B cell (primary cell): ENCODE data around the gene SCFD1. TPM values are rescaled to one million over a fixed set of nuclear protein-coding genes. Genes with fewer than 3 reads are reported as not detected.

Experiments
- ATAC-seq: fragments of 200-7000 bp; cut with Tn5 transposase; one replicate; pipeline ENCODE4 v1.10.0; 2021; ENCODE audit warnings: low read depth, mild to moderate bottlenecking, moderate number of reproducible peaks, moderate library complexity
- CTCF ChIA-PET: fragments of 350-600 bp; sonication (Branson Sonifier 250); formaldehyde crosslinking; loops from one replicate; lab custom pipeline; 2021; ENCODE audit warnings: antibody characterized with exemption, inconsistent platforms; lab: Charles Lee
- POLR2A ChIA-PET: fragments of 350-600 bp; sonication (Branson Sonifier 250); formaldehyde crosslinking; loops from one replicate; lab custom pipeline; 2021; ENCODE audit warnings: antibody characterized with exemption; lab: Charles Lee
- DNase-seq: peaks from one replicate; pipeline ENCODE4 v3.0.0; 2013
- H2AFZ ChIP-seq: 2 replicates; pipeline ENCODE4 v1.6.1; 2012; ENCODE audit warnings: mild to moderate bottlenecking, low read depth, low read length; ENCODE audit not compliant: insufficient read depth, poor library complexity, severe bottlenecking
- H3K27ac ChIP-seq, 2 donors: 1 replicate in 1 of 2; 2 replicates in 1 of 2; pipeline ENCODE4 v1.5.1; 2012 to 2013; ENCODE audit warnings: low read length in 2 of 2, mild to moderate bottlenecking in 2 of 2, moderate library complexity in 1 of 2
- H3K27me3 ChIP-seq, 4 experiments: fragments of 200-600 bp in 1 of 4; sonication (generic) in 1 of 4; replicated peaks in 1 of 4; 1 replicate in 2 of 4; 2 replicates in 2 of 4; pipeline versions ENCODE4 v1.6.1 to v1.7.0; 2013 to 2016; ENCODE audit warnings: low read length in 3 of 4, mild to moderate bottlenecking in 2 of 4, mixed read lengths in 1 of 4, moderate library complexity in 1 of 4; ENCODE audit not compliant: insufficient read depth in 4 of 4, control insufficient read depth in 3 of 4; ENCODE audit errors: control extremely low read depth in 1 of 4
- H3K36me3 ChIP-seq, 2 experiments: replicated peaks in 1 of 2; 1 replicate in 1 of 2; 2 replicates in 1 of 2; pipeline versions ENCODE4 v1.6.1 to v1.7.1; 2013; ENCODE audit warnings: low read length in 1 of 2; ENCODE audit not compliant: insufficient read depth in 2 of 2, control insufficient read depth in 1 of 2; ENCODE audit errors: control extremely low read depth in 1 of 2, extremely low read depth in 1 of 2
- H3K4me1 ChIP-seq, 2 donors: fragments of 200-600 bp in 1 of 2; sonication (generic) in 1 of 2; 1 replicate in 1 of 2; 2 replicates in 1 of 2; pipeline versions ENCODE4 v1.5.1 to v1.6.1; 2013 to 2017; ENCODE audit warnings: low read length in 2 of 2; ENCODE audit not compliant: control insufficient read depth in 2 of 2, insufficient read depth in 2 of 2
- H3K4me2 ChIP-seq: replicated peaks from 2 replicates; pipeline ENCODE3; 2012; ENCODE audit warnings: mild to moderate bottlenecking, low read depth, low read length; ENCODE audit not compliant: poor library complexity, severe bottlenecking
- H3K4me3 ChIP-seq, 5 experiments: fragments of 200-600 bp in 1 of 5; sonication (generic) in 1 of 5; 1 replicate in 3 of 5; 2 replicates in 2 of 5; pipeline versions ENCODE4 v1.5.1 to v1.7.0; 2011 to 2016; ENCODE audit warnings: low read length in 4 of 5, mild to moderate bottlenecking in 4 of 5, low read depth in 2 of 5, control low read depth in 1 of 5, moderate library complexity in 1 of 5; ENCODE audit not compliant: insufficient read depth in 1 of 5; ENCODE audit errors: control extremely low read depth in 1 of 5, extremely low read depth in 1 of 5
- H3K79me2 ChIP-seq: fragments of 200-600 bp; sonication (generic); one replicate; pipeline ENCODE4 v1.6.0; 2016; ENCODE audit warnings: low read length; ENCODE audit not compliant: control insufficient read depth, insufficient read depth
- H3K9ac ChIP-seq: fragments of 200-600 bp; sonication (generic); 2 replicates; pipeline ENCODE4 v1.6.1; 2017; ENCODE audit warnings: mild to moderate bottlenecking, low read length, moderate library complexity
- H3K9me3 ChIP-seq, 3 donors: one replicate each; pipeline versions ENCODE4 v1.6.1 to v1.7.1; 2013; ENCODE audit warnings: low read length in 2 of 3; ENCODE audit not compliant: control insufficient read depth in 2 of 3, insufficient read depth in 1 of 3; ENCODE audit errors: control extremely low read depth in 1 of 3
- H4K20me1 ChIP-seq: 2 replicates; pipeline ENCODE4 v1.6.0; 2012; ENCODE audit warnings: mild to moderate bottlenecking, low read length; ENCODE audit not compliant: insufficient read depth, control insufficient read depth, poor library complexity, severe bottlenecking
- H3K27ac Mint-ChIP-seq: one replicate; pipeline ENCODE4 v1.8.0; 2021; ENCODE audit warnings: mixed read lengths
- H3K27me3 Mint-ChIP-seq: one replicate; pipeline ENCODE4 v1.8.0; 2021; ENCODE audit warnings: mixed read lengths
- H3K4me1 Mint-ChIP-seq: one replicate; pipeline ENCODE4 v1.8.0; 2021; ENCODE audit warnings: mixed read lengths
- H3K4me3 Mint-ChIP-seq: one replicate; pipeline ENCODE4 v1.8.0; 2021; ENCODE audit warnings: mixed read lengths
- H3K9me3 Mint-ChIP-seq: one replicate; pipeline ENCODE4 v1.8.0; 2022; ENCODE audit warnings: mixed read lengths; ENCODE audit not compliant: insufficient read depth
- CTCF ChIP-seq: fragments of 200-600 bp; IDR thresholded peaks from one replicate; pipeline ENCODE4 v1.8.0; 2022; ENCODE audit warnings: antibody characterized with exemption, mild to moderate bottlenecking
- EZH2 ChIP-seq: IDR thresholded peaks from 2 replicates; pipeline ENCODE4 v1.6.1; 2012; ENCODE audit warnings: borderline replicate concordance, low read depth, mild to moderate bottlenecking, moderate library complexity, low read length; ENCODE audit not compliant: insufficient read depth, poor library complexity, severe bottlenecking
- WGBS: methylation state at CpG from one replicate; pipeline ENCODE4 v1.1.5; 2013; ENCODE audit warnings: missing lambda C conversion rate; ENCODE audit not compliant: insufficient coverage; 5-methylcytosine and 5-hydroxymethylcytosine counted together
- intact Hi-C: fragments of 100-400 bp; cut with micrococcal nuclease; formaldehyde crosslinking; loops from one replicate; pipeline ENCODE4 v1.10.0; 2022
- polyA plus RNA-seq: library from polyadenylated mRNA; depleted of rRNA; stranded (reverse); fragments of >200 nt; gene quantifications from 2 replicates; pipeline ENCODE4 v1.2.3, GENCODE V29; 2012
- total RNA-seq, 2 donors: library from RNA; stranded (reverse); fragments of 120-200 nt in 1 of 2; gene quantifications; 1 replicate in 1 of 2; 2 replicates in 1 of 2; pipeline versions ENCODE4 v1.2.3 to v1.2.4, GENCODE V29; 2013 to 2022

The SCFD1 gene
- total and polyA plus RNA-seq, 2 donors (not counting 1 experiment from before 2014, with no cell fraction given), result 23.1 to 73.0 TPM

- Histone ChIP-seq H3K79me2 (peaks cover 36% of the 10 kb centered on the region), H3K27ac (no peak overlapping the region), H4K20me1 (peaks cover 28% of the 10 kb centered on the region), H3K9ac (no peak overlapping the region), H3K4me2 (no peak overlapping the region), H3K36me3 (peaks cover 6 to 28% of the 10 kb centered on the region in 2 experiments), H3K27me3 (no peaks in the 10 kb centered on the region), H3K9me3 (peaks cover 2 to 3% (median 3%) of the 10 kb centered on the region in 3 donors), H3K4me3 (no peak overlapping the region), H3K4me1 (no peaks in the 10 kb centered on the region), H2AFZ (no peak overlapping the region)
- TF ChIP-seq EZH2 (no peak), CTCF (no peak)
- no CpG with 5 or more reads among the region's 3 CpGs for WGBS
- no peak overlapping the region for H3K27ac Mint-ChIP-seq
- DNase-seq (no peak), ATAC-seq (no peak)
- H3K27me3 Mint-ChIP-seq, result no peaks in the 10 kb centered on the region
- H3K4me1 Mint-ChIP-seq, result peaks cover 4% of the 10 kb centered on the region
- ChIA-PET POLR2A (no interaction called here), CTCF (no interaction called here)
- H3K4me3 Mint-ChIP-seq, result no peak overlapping the region
- intact Hi-C loops, result no loop called here
- peaks cover 7% of the 10 kb centered on the region for H3K9me3 Mint-ChIP-seq
Observed at GRCh38 chr14:30587141-30587540, 35.0 kb upstream of the SCFD1 start.

GRCh38 chr14:30588873-30589272, 33.2 kb upstream of the SCFD1 start:
- no peak overlapping the region for H3K27ac ChIP-seq
- peaks cover 2 to 3% (median 3%) of the 10 kb centered on the region in 3 donors for H3K9me3 ChIP-seq
- ChIA-PET POLR2A (no interaction called here), CTCF (no interaction called here)
- H3K36me3 ChIP-seq, result peaks cover 6 to 23% of the 10 kb centered on the region in 2 experiments
- DNase-seq (no peak), ATAC-seq (no peak)
- no peaks in the 10 kb centered on the region for H3K27me3 ChIP-seq
- H3K9ac ChIP-seq, result no peak overlapping the region
- no peak overlapping the region for H3K4me3 ChIP-seq
- no peaks in the 10 kb centered on the region for H3K27me3 Mint-ChIP-seq
- H3K4me1 ChIP-seq, result no peaks in the 10 kb centered on the region
- intact Hi-C loops, result no loop called here
- peaks cover 1% of the 10 kb centered on the region for H3K9me3 Mint-ChIP-seq
- TF ChIP-seq EZH2 (no peak), CTCF (no peak)
- H2AFZ ChIP-seq, result no peak overlapping the region
- no peak overlapping the region for H3K27ac Mint-ChIP-seq
- no peak overlapping the region for H3K4me3 Mint-ChIP-seq
- no peaks in the 10 kb centered on the region for H3K4me1 Mint-ChIP-seq
- no peak overlapping the region for H3K4me2 ChIP-seq
- H3K79me2 ChIP-seq, result peaks cover 27% of the 10 kb centered on the region
- peaks cover 14% of the 10 kb centered on the region for H4K20me1 ChIP-seq
